ENCODE results near the gene PARP1. TPM values are rescaled to one million over a fixed set of nuclear protein-coding genes. Genes with fewer than 3 reads are reported as not detected.

PARP1 gene
- total RNA-seq, 1 experiment from 2014 or later = 213 TPM

DNA sequence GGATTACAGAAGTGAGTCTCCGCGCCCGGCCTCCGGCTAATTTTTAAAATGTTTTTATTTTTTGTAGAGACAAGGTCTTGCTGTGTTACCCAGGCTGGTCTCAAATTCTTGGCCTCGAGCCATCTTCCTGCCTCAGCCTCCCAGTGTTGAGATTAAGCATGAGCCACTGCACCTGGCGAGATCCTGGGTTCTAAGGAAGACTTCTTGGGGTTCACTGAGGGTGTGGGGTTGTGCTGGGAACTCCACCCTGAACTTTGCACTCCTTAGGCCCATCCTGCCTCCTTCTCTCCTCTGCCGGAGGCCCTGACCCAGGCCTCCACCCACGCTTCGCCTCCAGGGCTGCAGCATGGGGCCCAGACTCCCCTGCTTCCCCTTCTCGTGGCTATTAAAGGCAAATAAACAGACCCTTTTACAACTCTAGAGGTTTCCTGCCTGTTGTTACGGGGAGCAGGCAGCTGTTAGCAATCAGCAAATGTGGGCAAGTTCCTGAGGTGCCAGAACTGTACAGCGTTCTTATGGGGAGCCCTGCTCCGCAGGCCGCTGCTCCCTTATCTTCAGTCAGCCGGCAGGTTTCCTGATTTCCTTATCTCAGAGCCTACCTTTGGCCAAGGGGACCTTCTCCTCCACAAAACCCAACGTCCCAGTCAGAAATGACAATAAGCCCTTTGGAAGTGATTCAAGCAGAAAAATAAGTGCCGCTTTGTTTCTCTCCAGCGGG lies 57.9 kb downstream of the PARP1 start:
- ATAC-seq (no peak), DNase-seq (ENCODE audit: low read depth, low spot score) (no peak)
- RAD21 ChIA-PET (ENCODE audit: low non-redundant PET in 1 of 2, low total read pairs in 2 of 2, uncharacterized antibody in 2 of 2, unreplicated experiment in 2 of 2) = no interaction called here
- Histone ChIP-seq H3K9ac (ENCODE audit: low read length) (no peak overlapping the region), H3K36me3 (ENCODE audit: control insufficient read depth in 1 of 2, insufficient read depth in 2 of 2, low read length in 2 of 2) (no peaks in the 10 kb centered on the region), H3K27me3 (ENCODE audit: insufficient read depth, low read length) (no peaks in the 10 kb centered on the region), H2AFZ (ENCODE audit: low read depth, low read length, poor library complexity, severe bottlenecking) (no peak overlapping the region), H3K9me2 (ENCODE audit: insufficient read depth) (no peaks in the 10 kb centered on the region), H4K20me1 (ENCODE audit: insufficient read depth) (no peaks in the 10 kb centered on the region), H3K9me3 (ENCODE audit: control insufficient read depth in 1 of 2, insufficient read depth in 1 of 2, low read depth in 1 of 2, low read length in 2 of 2) (no peaks in the 10 kb centered on the region), H3K4me1 (ENCODE audit: control insufficient read depth in 1 of 2, insufficient read depth in 2 of 2, low read length in 2 of 2) (no peaks in the 10 kb centered on the region), H3K4me2 (ENCODE audit: low read length) (no peak overlapping the region), H3K79me2 (ENCODE audit: insufficient read depth, low read length) (no peaks in the 10 kb centered on the region), H3K27ac (ENCODE audit: low read depth, low read length) (no peak overlapping the region), H3K4me3 (replicated peaks in 1 of 2; ENCODE audit: low read depth in 1 of 2, low read length in 2 of 2) (no peak overlapping the region)
- BruUV-seq (replicated peaks) = no TSS peak
- POLR2A ChIA-PET = no interaction called here
- CTCF ChIA-PET = no interaction called here
- intact Hi-C loops (cut with micrococcal nuclease) = no loop called here
- TF ChIP-seq EZH2 (IDR thresholded peaks at IDR 0.05) = no peak
- TF ChIP-seq, protein P1, sequence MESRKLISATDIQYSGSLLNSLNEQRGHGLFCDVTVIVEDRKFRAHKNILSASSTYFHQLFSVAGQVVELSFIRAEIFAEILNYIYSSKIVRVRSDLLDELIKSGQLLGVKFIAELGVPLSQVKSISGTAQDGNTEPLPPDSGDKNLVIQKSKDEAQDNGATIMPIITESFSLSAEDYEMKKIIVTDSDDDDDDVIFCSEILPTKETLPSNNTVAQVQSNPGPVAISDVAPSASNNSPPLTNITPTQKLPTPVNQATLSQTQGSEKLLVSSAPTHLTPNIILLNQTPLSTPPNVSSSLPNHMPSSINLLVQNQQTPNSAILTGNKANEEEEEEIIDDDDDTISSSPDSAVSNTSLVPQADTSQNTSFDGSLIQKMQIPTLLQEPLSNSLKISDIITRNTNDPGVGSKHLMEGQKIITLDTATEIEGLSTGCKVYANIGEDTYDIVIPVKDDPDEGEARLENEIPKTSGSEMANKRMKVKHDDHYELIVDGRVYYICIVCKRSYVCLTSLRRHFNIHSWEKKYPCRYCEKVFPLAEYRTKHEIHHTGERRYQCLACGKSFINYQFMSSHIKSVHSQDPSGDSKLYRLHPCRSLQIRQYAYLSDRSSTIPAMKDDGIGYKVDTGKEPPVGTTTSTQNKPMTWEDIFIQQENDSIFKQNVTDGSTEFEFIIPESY (IDR thresholded peaks at IDR 0.05; ENCODE audit: extremely low read depth, insufficient replicate concordance, low read length) = no peak
- no peak for TF ChIP-seq ZNF274 (IDR thresholded peaks at IDR 0.05; ENCODE audit: low read depth, low read length)
- TF ChIP-seq ZFX (IDR thresholded peaks at IDR 0.05) = no peak
- TF ChIP-seq JUND (IDR thresholded peaks at IDR 0.05) = no peak
- TF ChIP-seq TCF7L2 (IDR thresholded peaks at IDR 0.05; ENCODE audit: borderline replicate concordance, extremely low read depth, insufficient read depth, insufficient read length) = no peak
- no peak for TF ChIP-seq RAD21 (IDR thresholded peaks at IDR 0.05; ENCODE audit: low read depth)
- no peak for TF ChIP-seq POLR2AphosphoS5 (IDR thresholded peaks at IDR 0.05; ENCODE audit: low read depth, low read length)
- TF ChIP-seq SRF (IDR thresholded peaks at IDR 0.05; ENCODE audit: low read depth) = no peak
- no peak for TF ChIP-seq YY1 (IDR thresholded peaks at IDR 0.05; ENCODE audit: extremely low read depth, insufficient replicate concordance, low read depth, low read length)

Measured in HCT116 (cell line).